Mucosa of descending colon (tissue), 3 donors: Measurements from ENCODE around the gene CIT. TPM values are rescaled to one million over a fixed set of nuclear protein-coding genes. Genes with fewer than 3 reads are reported as not detected.

ENCODE experiments used
- ATAC-seq: fragments of 200-7000 bp; cut with Tn5 transposase; one replicate; pipeline ENCODE4 v1.9.1; 2020; ENCODE audit warnings: mild to moderate bottlenecking, moderate library complexity
- DNase-seq, 3 donors: peaks; one replicate each; pipeline ENCODE4 v3.0.0-alpha.2; 2020
- H3K36me3 ChIP-seq: fragments of 200-600 bp; one replicate; pipeline ENCODE4 v1.8.0; 2021; ENCODE audit warnings: low read depth, mild to moderate bottlenecking
- H3K4me1 ChIP-seq: fragments of 200-600 bp; one replicate; pipeline ENCODE4 v1.8.0; 2021; ENCODE audit warnings: low read depth, mild to moderate bottlenecking
- H3K4me3 ChIP-seq: fragments of 200-600 bp; one replicate; pipeline ENCODE4 v1.8.0; 2021; ENCODE audit warnings: mild to moderate bottlenecking
- H3K9me3 ChIP-seq: fragments of 200-600 bp; one replicate; pipeline ENCODE4 v1.8.0; 2021; ENCODE audit warnings: mild to moderate bottlenecking
- CTCF ChIP-seq: fragments of 200-600 bp; IDR thresholded peaks from one replicate; pipeline ENCODE4 v1.8.0; 2022; ENCODE audit warnings: antibody characterized with exemption, mild to moderate bottlenecking
- intact Hi-C, 2 donors: fragments of 100-400 bp; cut with DNase I in 1 of 2; cut with micrococcal nuclease in 1 of 2; formaldehyde crosslinking; loops; one replicate each; pipeline versions ENCODE4 v1.11.0 to v1.11.1; 2022; cut with DNase I, micrococcal nuclease
- total RNA-seq, 3 donors: library from RNA; stranded (reverse); fragmentation: NEBNext Ultra II Directional in 2 of 3; extraction: Animal tissue kit (Norgen Biotek cat#: 25700) in 2 of 3; gene quantifications; one replicate each; pipeline versions ENCODE4 v1.2.1 to v1.2.4, GENCODE V29; 2021 to 2023
- donor health status: DM: no; HTN: no; CAD: no; lungs with moderate emphysema.
- donor health status: DM: no; HTN: no; CAD: no.
- donor health status: DM: no; HTN: yes; CAD: no.

Gene CIT
- total RNA-seq, 3 donors from 2014 or later, result 7.5 to 20.5 (median 11.2) TPM

GRCh38 chr12:119678459-119678858 is 198.7 kb downstream of the CIT start:
- Histone ChIP-seq H3K4me1 (peaks cover 58% of the 10 kb centered on the region), H3K4me3 (no peak overlapping the region), H3K36me3 (no peaks in the 10 kb centered on the region), H3K9me3 (no peaks in the 10 kb centered on the region)
- ATAC-seq (no peak), DNase-seq (no peak)
- TF ChIP-seq CTCF, result no peak
- intact Hi-C loops, result no loop called here

- no peak overlapping the region for H3K4me3 ChIP-seq
- no peaks in the 10 kb centered on the region for H3K36me3 ChIP-seq
- DNase-seq, result no peak
- no peaks in the 10 kb centered on the region for H3K9me3 ChIP-seq
- H3K4me1 ChIP-seq, result peaks cover 54% of the 10 kb centered on the region
- no peak for ATAC-seq
- TF ChIP-seq CTCF, result no peak
- intact Hi-C loops, result no loop called here
Measured at GRCh38 chr12:119676573-119676972, 200.5 kb downstream of the CIT start.

DNA sequence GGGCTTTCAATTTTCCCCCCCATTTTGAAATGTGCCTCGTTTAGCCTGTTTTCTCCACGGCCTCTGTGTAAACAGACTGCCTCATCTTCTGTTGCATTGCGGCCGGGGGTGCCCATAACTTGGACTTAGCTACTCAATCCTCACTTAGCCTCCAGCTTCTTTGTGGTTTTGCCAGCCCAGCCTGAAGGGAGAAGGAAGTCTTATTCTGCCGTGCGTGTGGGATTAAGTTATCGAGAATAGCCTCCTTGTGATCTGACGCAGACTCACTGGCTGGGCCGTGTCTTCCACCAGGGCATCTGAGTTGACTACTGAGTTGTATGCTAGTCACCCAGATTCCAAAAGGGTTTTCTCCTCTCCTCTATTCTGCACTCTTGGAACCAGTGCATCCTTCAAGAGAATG is 201.1 kb downstream of the CIT start:
- TF ChIP-seq CTCF, result no peak
- DNase-seq (no peak), ATAC-seq (no peak)
- Histone ChIP-seq H3K36me3 (no peaks in the 10 kb centered on the region), H3K9me3 (no peaks in the 10 kb centered on the region), H3K4me1 (peaks cover 51% of the 10 kb centered on the region), H3K4me3 (no peak overlapping the region)
- intact Hi-C loops, result no loop called here

GRCh38 chr12:119674560-119674959 is 202.6 kb downstream of the CIT start:
- intact Hi-C loops, result no loop called here
- no peak for ATAC-seq
- DNase-seq, result no peak
- Histone ChIP-seq H3K36me3 (no peaks in the 10 kb centered on the region), H3K9me3 (no peaks in the 10 kb centered on the region), H3K4me1 (peaks cover 47% of the 10 kb centered on the region), H3K4me3 (no peak overlapping the region)
- TF ChIP-seq CTCF, result no peak

DNA sequence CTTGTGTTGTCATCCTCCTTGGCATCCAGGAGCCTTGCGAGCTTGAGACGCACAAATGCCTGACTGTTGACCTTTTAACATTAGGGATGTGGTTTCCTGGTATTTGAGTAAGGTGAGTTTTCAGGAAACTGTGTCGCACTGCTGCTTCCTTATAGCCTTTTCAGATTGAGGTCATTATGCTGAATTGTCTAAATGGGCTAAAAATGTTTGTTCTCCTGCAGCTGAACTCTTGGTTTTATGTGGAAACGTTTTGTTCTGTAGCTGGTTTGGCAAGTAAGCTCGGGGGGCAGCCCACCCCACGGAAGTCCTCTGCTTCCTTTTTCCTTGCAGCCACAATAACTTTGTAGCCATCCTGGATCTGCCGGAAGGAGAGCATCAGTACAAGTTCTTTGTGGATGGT is 203.5 kb downstream of the CIT start:
- H3K4me1 ChIP-seq, result peaks cover 40% of the 10 kb centered on the region
- DNase-seq (peak in 2 of 3 donors; percentile 42 to 69), ATAC-seq (peak; percentile 69)
- H3K36me3 ChIP-seq, result no peaks in the 10 kb centered on the region
- H3K9me3 ChIP-seq, result no peaks in the 10 kb centered on the region
- TF ChIP-seq CTCF, result no peak
- intact Hi-C loops, result no loop called here
- H3K4me3 ChIP-seq, result no peak overlapping the region

DNA sequence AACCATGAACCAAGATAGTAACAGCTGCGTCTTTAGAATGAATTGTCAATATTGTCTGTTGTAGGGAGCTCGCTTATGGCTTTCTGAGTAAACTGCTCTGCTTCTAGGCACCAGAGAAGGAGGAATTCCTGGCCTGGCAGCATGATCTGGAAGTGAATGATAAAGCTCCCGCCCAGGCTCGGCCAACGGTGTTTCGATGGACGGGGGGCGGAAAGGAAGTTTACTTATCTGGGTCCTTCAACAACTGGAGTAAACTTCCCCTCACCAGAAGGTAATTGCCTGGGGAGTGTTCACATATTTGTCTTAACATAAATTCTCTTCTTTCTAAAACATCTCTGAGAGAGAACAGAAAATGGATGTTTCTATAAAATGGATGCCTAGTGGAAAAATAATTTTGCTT is 204.9 kb downstream of the CIT start:
- Histone ChIP-seq H3K4me3 (no peak overlapping the region), H3K4me1 (peaks cover 40% of the 10 kb centered on the region), H3K9me3 (no peaks in the 10 kb centered on the region), H3K36me3 (no peaks in the 10 kb centered on the region)
- DNase-seq, result peak in 1 of 3 donors; percentile 47
- TF ChIP-seq CTCF, result no peak
- intact Hi-C loops, result no loop called here
- no peak for ATAC-seq
